VCaP (cell line): ENCODE measurements around the gene TUT1.

Experiments used
- H3K27ac ChIP-seq: fragments of 450-650 bp; 2 replicates; pipeline ENCODE4 v1.5.1; 2017
- CTCF ChIP-seq: fragments of 450-650 bp; conservative IDR thresholded peaks from 2 replicates; pipeline ENCODE4 v1.5.1; 2017; ENCODE audit warnings: mild to moderate bottlenecking, moderate library complexity

Gene TUT1

GRCh38 chr11:62610403-62610802 is 19.1 kb upstream of the TUT1 start:
- peak overlapping the region; percentile 87; the same call in 1 of the 2 replicates for H3K27ac ChIP-seq

GRCh38 chr11:62608776-62609175 is 17.5 kb upstream of the TUT1 start:
- TF ChIP-seq CTCF, result no peak
- H3K27ac ChIP-seq, result no peak overlapping the region

More at GRCh38 chr11:62610403-62610802, 19.1 kb upstream of the TUT1 start:
- no peak for TF ChIP-seq CTCF

- no peak for TF ChIP-seq CTCF
- no peak overlapping the region for H3K27ac ChIP-seq
Observed at GRCh38 chr11:62607714-62608113, 16.4 kb upstream of the TUT1 start.

GRCh38 chr11:62605902-62606301 is 14.6 kb upstream of the TUT1 start:
- no peak for TF ChIP-seq CTCF
- H3K27ac ChIP-seq, result no peak overlapping the region

- no peak for TF ChIP-seq CTCF
- H3K27ac ChIP-seq, result no peak overlapping the region
Observed at GRCh38 chr11:62605467-62605866, 14.1 kb upstream of the TUT1 start.

- H3K27ac ChIP-seq, result no peak overlapping the region
- no peak for TF ChIP-seq CTCF
Observed at GRCh38 chr11:62604460-62605120, 13.3 kb upstream of the TUT1 start.

- no peak overlapping the region for H3K27ac ChIP-seq
- no peak for TF ChIP-seq CTCF
Observed at GRCh38 chr11:62603776-62604299, 12.5 kb upstream of the TUT1 start.
